ENCODE results near the gene PRSS36. TPM values are rescaled to one million over a fixed set of nuclear protein-coding genes. Genes with fewer than 3 reads are reported as not detected.
A peak's percentile ranks its signal among the peaks of the same experiment; 100 is the strongest.
"Not testable (repeated sequence)": the region's sequence is repeated elsewhere in the genome, so short reads cannot be mapped to it uniquely, and the experiment has no call there.

Gene PRSS36
- total RNA-seq, 4 donors from 2014 or later = 0.17 to 15.3 (median 3.7) TPM

GRCh38 chr16:31179219-31179746 lies 29.4 kb upstream of the PRSS36 start:
- peaks cover 0 to 44% (median 30%) of the 10 kb centered on the region in 3 donors for H3K4me1 ChIP-seq
- peaks cover 3 to 22% of the 10 kb centered on the region in 2 donors for H3K36me3 ChIP-seq
- peak overlapping the region; percentile 79 to 99 for H3K4me3 ChIP-seq
- TF ChIP-seq EP300 (IDR thresholded peaks at IDR 0.05) (no peak), POLR2AphosphoS5 (IDR thresholded peaks at IDR 0.05) (no peak), POLR2A (IDR thresholded peaks at IDR 0.05) (no peak), CTCF (IDR thresholded peaks at IDR 0.05) (no peak)
- no peaks in the 10 kb centered on the region for H3K9me3 ChIP-seq
- ATAC-seq = peak; percentile 1
- WGBS, 2 donors (ENCODE audit: low coverage in 1 of 2) = 2% methylated on average over 17 of the region's 27 CpGs; no CpG with 5 or more reads in 1 of the 2 donors
- H3K27ac ChIP-seq = peak overlapping the region; percentile 86 to 99 (median 96)
- H3K27me3 ChIP-seq = no peaks in the 10 kb centered on the region

- no peaks in the 10 kb centered on the region for H3K9me3 ChIP-seq
- WGBS, 2 donors (ENCODE audit: low coverage in 1 of 2) = 80 to 82% methylated on average over 2 to 3 of the region's 3 CpGs
- ATAC-seq = no peak
- H3K4me1 ChIP-seq = peaks cover 0 to 23% (median 14%) of the 10 kb centered on the region in 3 donors
- H3K27ac ChIP-seq = no peak overlapping the region
- H3K27me3 ChIP-seq = no peaks in the 10 kb centered on the region
- H3K36me3 ChIP-seq = peaks cover 0 to under 1% of the 10 kb centered on the region in 2 donors
- H3K4me3 ChIP-seq = no peak overlapping the region
- TF ChIP-seq POLR2A (IDR thresholded peaks at IDR 0.05) = no peak
- TF ChIP-seq POLR2AphosphoS5 (IDR thresholded peaks at IDR 0.05) = no peak
- TF ChIP-seq EP300 (IDR thresholded peaks at IDR 0.05) = no peak
- TF ChIP-seq CTCF (IDR thresholded peaks at IDR 0.05) = no peak
Observed at GRCh38 chr16:31177136-31177535, 27.3 kb upstream of the PRSS36 start.

GRCh38 chr16:31170048-31170447 lies 20.2 kb upstream of the PRSS36 start:
- not testable (repeated sequence) for H3K27ac ChIP-seq, ATAC-seq, H3K4me3 ChIP-seq, H3K9me3 ChIP-seq, H3K36me3 ChIP-seq, H3K27me3 ChIP-seq, H3K4me1 ChIP-seq
- WGBS, 2 donors (ENCODE audit: low coverage in 1 of 2) = no CpG with 5 or more reads among the region's 2 CpGs

- Histone ChIP-seq H3K4me3 (no peak overlapping the region), H3K9me3 (no peaks in the 10 kb centered on the region), H3K4me1 (no peaks in the 10 kb centered on the region), H3K36me3 (no peaks in the 10 kb centered on the region), H3K27me3 (no peaks in the 10 kb centered on the region), H3K27ac (no peak overlapping the region)
- WGBS, 2 donors (ENCODE audit: low coverage in 1 of 2) = 18 to 67% methylated on average over 1 to 2 of the region's 2 CpGs
- TF ChIP-seq CTCF (IDR thresholded peaks at IDR 0.05) (no peak), POLR2A (IDR thresholded peaks at IDR 0.05) (no peak), POLR2AphosphoS5 (IDR thresholded peaks at IDR 0.05) (no peak), EP300 (IDR thresholded peaks at IDR 0.05) (no peak)
- ATAC-seq = no peak
Observed at GRCh38 chr16:31168848-31169247, 19.0 kb upstream of the PRSS36 start.

- Histone ChIP-seq H3K27me3 (no peaks in the 10 kb centered on the region), H3K4me3 (no peak overlapping the region), H3K4me1 (no peaks in the 10 kb centered on the region), H3K9me3 (no peaks in the 10 kb centered on the region), H3K36me3 (no peaks in the 10 kb centered on the region), H3K27ac (no peak overlapping the region)
- WGBS, 2 donors (ENCODE audit: low coverage in 1 of 2) = 88% methylated on average over 7 of the region's 8 CpGs; no CpG with 5 or more reads in 1 of the 2 donors
- TF ChIP-seq CTCF (IDR thresholded peaks at IDR 0.05) (no peak), POLR2A (IDR thresholded peaks at IDR 0.05) (no peak), EP300 (IDR thresholded peaks at IDR 0.05) (no peak), POLR2AphosphoS5 (IDR thresholded peaks at IDR 0.05) (no peak)
- ATAC-seq = no peak
Observed at GRCh38 chr16:31167315-31167714, 17.4 kb upstream of the PRSS36 start.
